ENCODE data around the gene HIP1. TPM values are rescaled to one million over a fixed set of nuclear protein-coding genes. Genes with fewer than 3 reads are reported as not detected.
"Not testable (repeated sequence)": the region's sequence is repeated elsewhere in the genome, so short reads cannot be mapped to it uniquely, and the experiment has no call there.

Gene HIP1
- polyA plus RNA-seq, 6 donors from 2014 or later: 2.5 to 7.8 (median 4.3) TPM

DNA sequence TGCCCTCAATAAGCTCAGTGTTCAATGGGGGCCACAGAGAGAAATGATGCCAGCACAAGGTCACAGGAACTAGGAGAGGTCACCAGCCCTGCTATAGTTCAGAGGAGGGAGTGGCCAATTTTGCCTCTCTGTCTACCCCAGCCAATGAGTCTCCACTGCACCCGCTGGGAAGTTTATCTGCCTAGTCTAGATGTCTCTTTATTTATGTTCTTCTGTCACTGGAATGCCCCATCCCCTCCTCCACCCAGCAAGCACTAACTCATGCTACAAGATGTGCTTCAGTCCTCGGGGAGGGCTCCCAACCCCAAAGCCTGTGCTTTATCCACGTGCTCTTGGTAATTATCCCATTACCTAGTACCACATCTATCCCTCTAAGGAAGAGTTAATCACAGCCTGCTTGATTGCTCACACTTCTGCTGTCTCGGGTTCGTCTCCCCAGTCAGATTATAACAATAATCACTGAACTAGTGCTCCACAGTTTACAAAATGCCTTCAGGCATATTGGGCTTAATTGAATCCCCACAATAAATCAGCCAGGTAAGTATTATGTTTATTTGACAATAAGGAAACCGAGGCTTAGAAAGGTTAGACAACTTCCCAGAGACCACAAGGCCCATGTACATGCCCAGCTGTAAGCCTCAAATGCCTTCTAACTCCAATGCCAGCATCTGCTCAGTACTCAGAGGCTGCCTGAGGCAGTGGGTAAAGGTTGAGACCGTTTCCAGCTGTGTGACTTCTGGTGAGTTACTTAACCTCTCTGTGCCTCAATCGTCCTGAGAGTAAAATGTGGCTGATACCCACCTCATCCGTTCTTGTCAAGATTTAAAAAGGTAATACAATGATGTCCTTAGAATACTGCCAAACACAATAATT lies 3.9 kb downstream of the HIP1 start:
- H3K27ac Mint-ChIP-seq: no peak overlapping the region
- ATAC-seq (ENCODE audit: low read depth in 2 of 2) (no peak), DNase-seq (no peak)
- no peaks in the 10 kb centered on the region for H3K27me3 Mint-ChIP-seq
- no peaks in the 10 kb centered on the region for H3K36me3 Mint-ChIP-seq
- peaks cover 17 to 33% (median 18%) of the 10 kb centered on the region in 3 donors for H3K4me1 Mint-ChIP-seq
- peak overlapping the region in 1 of 8 donors; percentile 43 for H3K4me3 Mint-ChIP-seq
- no peaks in the 10 kb centered on the region for H3K9me3 Mint-ChIP-seq

DNA sequence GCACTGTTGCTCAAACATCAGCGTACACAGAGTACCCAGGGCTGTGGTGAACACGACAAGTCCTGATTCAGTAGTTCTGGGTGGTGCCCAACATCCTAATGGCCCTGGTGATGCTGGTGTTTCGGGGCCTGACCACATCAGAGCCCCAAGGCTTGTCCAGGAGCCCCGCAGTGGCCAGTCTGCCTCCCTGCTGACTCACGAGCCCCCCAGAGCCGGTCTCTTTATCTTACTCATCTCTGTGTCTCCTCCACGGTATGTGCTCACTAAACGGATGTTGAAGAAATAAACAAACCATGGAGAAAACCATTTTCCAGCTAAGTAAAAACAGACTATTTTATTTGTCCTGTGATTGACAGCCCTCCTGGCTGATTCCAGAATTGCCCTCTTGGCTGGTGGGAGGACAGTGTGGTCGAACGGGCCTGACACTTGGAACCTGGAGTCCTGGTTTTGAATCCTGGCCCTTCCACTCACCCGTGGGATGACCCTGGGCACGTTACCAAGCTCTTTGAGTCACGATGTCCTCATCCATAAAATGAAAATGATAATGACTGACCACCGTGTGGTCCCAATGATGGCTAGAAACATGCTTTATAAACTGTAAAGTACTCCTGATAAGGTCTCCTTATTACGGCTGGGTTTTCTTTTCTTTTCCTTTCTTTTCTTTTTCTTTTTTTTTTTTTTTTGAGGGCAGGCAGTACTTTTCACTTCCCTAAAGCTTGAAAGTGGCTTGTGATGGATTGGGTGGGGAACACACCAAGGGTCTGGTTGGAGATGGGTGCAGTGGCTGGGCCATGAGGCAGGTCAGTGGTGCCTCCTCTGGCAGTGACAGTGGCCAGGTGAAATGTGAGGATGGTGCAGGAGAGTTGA lies 5.7 kb downstream of the HIP1 start:
- H3K36me3 Mint-ChIP-seq: no peaks in the 10 kb centered on the region
- H3K4me3 Mint-ChIP-seq: peak overlapping the region in 1 of 8 donors; percentile 72
- no peaks in the 10 kb centered on the region for H3K9me3 Mint-ChIP-seq
- DNase-seq (no peak), ATAC-seq (ENCODE audit: low read depth in 2 of 2) (no peak)
- peak overlapping the region in 1 of 6 donors; percentile 51 for H3K27ac Mint-ChIP-seq
- H3K4me1 Mint-ChIP-seq: peaks cover 16 to 42% (median 21%) of the 10 kb centered on the region in 3 donors
- no peaks in the 10 kb centered on the region for H3K27me3 Mint-ChIP-seq

DNA sequence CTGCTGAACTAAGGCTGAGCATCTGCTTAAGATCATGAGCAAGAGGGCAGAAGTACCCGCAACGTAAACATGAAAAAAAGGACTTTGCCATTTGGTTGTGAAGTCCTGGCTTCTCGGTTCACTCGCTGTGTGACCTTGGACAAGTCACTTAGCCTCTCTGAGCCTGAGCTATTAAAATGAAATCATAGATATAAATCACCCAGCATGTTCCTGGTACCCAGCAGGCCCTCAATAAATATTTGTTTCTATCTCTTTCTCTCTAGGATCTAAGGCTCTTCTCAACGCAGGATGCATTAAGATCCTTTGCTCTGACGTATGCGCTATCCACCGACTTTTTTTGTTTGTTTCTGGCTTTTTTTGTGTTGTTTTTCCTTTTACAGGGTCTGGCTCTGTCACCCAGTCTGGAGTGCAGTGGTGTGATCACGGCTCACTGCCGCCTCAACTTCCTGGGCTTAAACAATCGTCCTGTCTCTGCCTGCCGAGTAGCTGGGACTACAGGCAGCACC lies 6.7 kb downstream of the HIP1 start:
- peaks cover 16 to 40% (median 21%) of the 10 kb centered on the region in 3 donors for H3K4me1 Mint-ChIP-seq
- H3K4me3 Mint-ChIP-seq: no peak overlapping the region
- no peaks in the 10 kb centered on the region for H3K9me3 Mint-ChIP-seq
- no peaks in the 10 kb centered on the region for H3K36me3 Mint-ChIP-seq
- ATAC-seq (ENCODE audit: low read depth in 2 of 2) (no peak), DNase-seq (no peak)
- H3K27me3 Mint-ChIP-seq: no peaks in the 10 kb centered on the region
- peak overlapping the region in 1 of 6 donors; percentile 70 for H3K27ac Mint-ChIP-seq

DNA sequence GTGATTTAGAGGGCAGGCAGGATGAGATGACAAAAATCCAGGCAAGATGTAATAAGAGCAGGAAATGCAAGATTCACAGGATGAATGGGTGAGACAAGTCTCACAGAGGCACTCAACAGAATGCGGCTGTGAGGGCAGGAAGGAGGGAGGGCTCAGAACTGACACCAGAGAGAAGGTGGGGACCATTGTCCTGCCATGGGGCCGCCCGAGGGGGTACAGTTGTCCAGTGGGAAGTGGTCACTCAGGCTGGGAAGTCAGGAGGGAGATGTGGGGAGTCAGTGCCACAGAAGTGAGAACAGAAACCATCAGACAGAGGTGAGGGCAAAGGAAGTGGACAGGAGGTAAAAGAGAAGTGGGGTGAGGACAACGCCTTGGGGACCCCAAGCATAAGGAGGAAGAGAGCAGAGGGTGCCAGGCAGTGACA lies 8.9 kb downstream of the HIP1 start:
- Mint-ChIP-seq H3K4me1 (peaks cover 19 to 50% (median 32%) of the 10 kb centered on the region in 3 donors), H3K4me3 (peak overlapping the region in 6 of 8 donors; percentile 4 to 68 (median 48)), H3K9me3 (no peaks in the 10 kb centered on the region), H3K36me3 (no peaks in the 10 kb centered on the region), H3K27ac (peak overlapping the region; percentile 3 to 92 (median 58)), H3K27me3 (no peaks in the 10 kb centered on the region)
- DNase-seq (peak; percentile 35), ATAC-seq (ENCODE audit: low read depth in 2 of 2) (peak; percentile 56 to 67)

DNA sequence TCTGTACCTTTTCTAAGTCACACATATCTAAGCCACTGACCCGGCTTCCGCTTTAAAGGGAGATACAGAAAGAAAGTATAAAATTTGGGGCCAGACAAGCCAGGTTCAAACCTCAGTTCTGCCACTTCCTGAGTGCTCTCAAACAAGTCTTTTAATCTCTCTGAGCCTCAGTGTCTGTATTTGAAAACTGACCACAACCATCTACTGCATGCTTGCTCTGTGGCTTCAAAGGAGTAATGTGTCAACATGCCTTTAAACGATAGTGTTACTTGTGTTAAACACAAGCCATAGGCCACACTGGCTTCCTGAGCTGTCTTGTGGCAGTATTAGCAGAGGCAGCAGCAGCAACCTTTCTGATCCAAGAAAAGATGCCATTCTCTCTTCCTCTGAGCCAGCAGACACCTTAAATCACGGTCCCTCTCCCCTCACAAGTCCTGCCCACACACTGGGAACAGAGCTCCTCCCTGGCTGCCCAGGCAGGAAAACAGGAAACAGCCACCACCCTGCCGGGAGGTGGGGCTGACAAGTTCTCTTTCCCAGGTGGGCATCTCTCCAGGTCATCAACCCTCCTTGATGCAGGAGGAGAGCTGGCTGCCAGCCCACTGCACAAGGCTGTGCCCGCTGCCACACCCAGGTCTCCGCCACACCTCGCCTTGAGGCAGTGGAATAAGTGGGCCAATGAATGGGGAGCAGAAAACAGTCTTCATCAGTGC lies 10.7 kb downstream of the HIP1 start:
- peaks cover 19 to 57% (median 38%) of the 10 kb centered on the region in 3 donors for H3K4me1 Mint-ChIP-seq
- no peaks in the 10 kb centered on the region for H3K27me3 Mint-ChIP-seq
- peak overlapping the region in 4 of 6 donors; percentile 21 to 92 (median 69) for H3K27ac Mint-ChIP-seq
- DNase-seq: no peak
- ATAC-seq (ENCODE audit: low read depth in 2 of 2): no peak
- no peaks in the 10 kb centered on the region for H3K9me3 Mint-ChIP-seq
- no peaks in the 10 kb centered on the region for H3K36me3 Mint-ChIP-seq
- peak overlapping the region in 1 of 8 donors; percentile 56 for H3K4me3 Mint-ChIP-seq

DNA sequence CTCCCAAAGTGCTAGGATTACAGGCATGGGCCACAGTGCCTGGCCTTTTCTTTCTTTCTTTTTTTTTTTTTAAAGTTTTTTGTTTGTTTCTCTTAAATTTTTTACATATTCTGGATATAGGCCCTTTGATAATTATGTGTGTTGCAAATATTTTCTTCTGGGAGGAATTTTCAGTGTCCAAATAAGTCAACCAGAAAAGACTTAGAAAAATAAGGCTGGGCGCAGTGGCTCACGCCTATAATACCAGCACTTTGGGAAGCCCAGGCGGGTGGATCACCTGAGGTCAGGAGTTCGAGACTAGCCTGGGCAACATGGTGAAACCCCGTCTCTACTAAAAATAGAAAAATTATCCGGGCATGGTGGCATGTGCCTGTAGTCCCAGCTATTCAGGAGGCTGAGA lies 11.4 kb downstream of the HIP1 start:
- H3K4me3 Mint-ChIP-seq: not testable (repeated sequence)

DNA sequence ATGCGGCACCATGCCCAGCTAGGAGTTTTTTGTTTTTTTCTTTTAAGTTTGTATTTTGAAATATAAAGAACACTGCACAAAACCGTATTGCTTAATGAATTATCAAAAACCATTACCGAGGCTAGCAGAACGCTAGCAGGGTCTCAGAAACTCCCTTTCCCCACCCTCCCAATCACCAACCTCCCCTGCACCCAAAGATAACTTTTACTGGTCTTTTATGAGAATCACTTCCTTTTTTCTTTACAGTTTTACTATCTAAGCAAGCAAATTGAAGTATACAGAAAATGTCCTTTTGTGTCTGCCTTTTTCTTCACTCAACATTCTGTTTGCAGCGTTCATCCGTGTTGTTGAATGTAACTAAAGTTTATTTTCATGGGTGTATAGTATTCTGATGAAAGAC lies 13.4 kb downstream of the HIP1 start:
- Mint-ChIP-seq H3K27ac (peak overlapping the region in 4 of 6 donors; percentile 5 to 52 (median 41)), H3K27me3 (no peaks in the 10 kb centered on the region), H3K4me3 (peak overlapping the region in 2 of 8 donors; percentile 7 to 60), H3K36me3 (no peaks in the 10 kb centered on the region), H3K9me3 (no peaks in the 10 kb centered on the region), H3K4me1 (peaks cover 16 to 46% (median 38%) of the 10 kb centered on the region in 3 donors)
- ATAC-seq (ENCODE audit: low read depth in 2 of 2) (peak; percentile 75 to 77), DNase-seq (peak; percentile 28)

More for the DNA sequence above, 11.4 kb downstream of the HIP1 start:
- H3K36me3 Mint-ChIP-seq; ATAC-seq (ENCODE audit: low read depth in 2 of 2); DNase-seq; H3K9me3 Mint-ChIP-seq; H3K27me3 Mint-ChIP-seq: not testable (repeated sequence)
- H3K27ac Mint-ChIP-seq: peak overlapping the region in 1 of 6 donors; percentile 56
- peaks cover 19 to 57% (median 38%) of the 10 kb centered on the region in 3 donors for H3K4me1 Mint-ChIP-seq

DNA sequence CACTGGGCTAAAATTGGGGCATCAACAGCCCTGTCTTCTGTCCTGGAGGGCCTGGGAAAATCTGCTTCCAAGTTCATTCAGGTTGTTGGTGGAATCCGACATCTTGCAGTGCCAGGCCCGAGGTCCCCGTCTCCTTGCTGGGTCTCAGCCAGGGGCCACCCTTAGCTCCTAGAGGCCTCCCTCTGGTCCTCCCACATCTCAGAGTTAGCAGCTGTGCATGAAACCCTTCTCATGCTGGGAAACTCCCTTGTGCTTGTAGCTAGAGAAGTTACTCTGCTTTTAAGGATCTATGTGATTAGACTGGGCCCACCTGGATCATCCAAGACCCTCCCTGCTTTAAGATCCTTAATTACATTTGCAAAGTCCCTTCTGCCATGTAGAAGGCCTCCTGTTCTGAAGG lies 15.3 kb downstream of the HIP1 start:
- Mint-ChIP-seq H3K4me3 (peak overlapping the region in 1 of 8 donors; percentile 25), H3K4me1 (peaks cover 4 to 30% (median 22%) of the 10 kb centered on the region in 3 donors), H3K27me3 (no peaks in the 10 kb centered on the region), H3K9me3 (no peaks in the 10 kb centered on the region), H3K36me3 (no peaks in the 10 kb centered on the region), H3K27ac (peak overlapping the region in 1 of 6 donors; percentile 55)
- DNase-seq (no peak), ATAC-seq (ENCODE audit: low read depth in 2 of 2) (no peak)

DNA sequence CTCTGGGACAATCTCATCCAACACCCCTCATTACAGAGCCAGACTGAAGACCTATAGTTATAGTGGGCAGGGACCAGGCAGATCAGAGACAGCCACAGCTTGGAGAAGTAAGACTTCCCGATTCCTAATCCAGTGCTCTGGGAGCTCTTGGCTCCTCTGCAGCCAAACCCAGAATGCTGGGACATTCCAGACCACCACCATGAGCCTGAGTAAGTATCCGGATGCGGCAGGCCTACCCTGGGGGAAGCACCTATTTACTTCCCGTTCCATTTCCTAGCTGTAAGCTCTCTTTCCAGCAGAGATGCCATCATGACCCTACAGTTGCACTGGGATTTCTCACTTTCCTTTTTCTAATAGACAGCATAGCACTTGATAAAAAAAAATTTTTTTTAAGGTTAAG lies 16.4 kb downstream of the HIP1 start:
- DNase-seq (no peak), ATAC-seq (ENCODE audit: low read depth in 2 of 2) (no peak)
- no peaks in the 10 kb centered on the region for H3K27me3 Mint-ChIP-seq
- no peak overlapping the region for H3K27ac Mint-ChIP-seq
- no peaks in the 10 kb centered on the region for H3K36me3 Mint-ChIP-seq
- H3K4me1 Mint-ChIP-seq: peaks cover 4 to 22% (median 17%) of the 10 kb centered on the region in 3 donors
- no peak overlapping the region for H3K4me3 Mint-ChIP-seq
- H3K9me3 Mint-ChIP-seq: no peaks in the 10 kb centered on the region

DNA sequence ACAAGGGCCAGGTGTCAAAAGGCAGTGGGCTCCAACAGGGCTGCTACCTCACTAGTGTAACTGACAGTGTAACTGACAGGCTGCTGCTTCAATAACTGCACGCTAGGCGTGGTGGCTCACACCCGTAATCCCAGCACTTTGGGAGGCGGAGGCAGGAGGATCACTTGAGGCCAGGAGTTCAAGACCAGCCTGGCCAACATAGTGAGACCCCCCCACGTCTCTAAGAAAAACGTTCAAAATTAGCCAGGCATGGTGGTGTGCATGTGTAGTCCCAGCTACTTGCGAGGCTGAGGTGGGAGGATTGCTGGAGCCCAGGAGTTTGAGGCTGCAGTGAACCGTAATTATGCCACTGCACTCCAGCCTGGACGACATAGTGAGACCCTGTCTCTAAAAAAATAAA lies 16.8 kb downstream of the HIP1 start:
- not testable (repeated sequence) for ATAC-seq (ENCODE audit: low read depth in 2 of 2); DNase-seq; H3K9me3 Mint-ChIP-seq; H3K36me3 Mint-ChIP-seq; H3K4me3 Mint-ChIP-seq; H3K27me3 Mint-ChIP-seq
- H3K27ac Mint-ChIP-seq: peak overlapping the region in 1 of 6 donors; percentile 42
- H3K4me1 Mint-ChIP-seq: peaks cover 4 to 24% (median 17%) of the 10 kb centered on the region in 3 donors

DNA sequence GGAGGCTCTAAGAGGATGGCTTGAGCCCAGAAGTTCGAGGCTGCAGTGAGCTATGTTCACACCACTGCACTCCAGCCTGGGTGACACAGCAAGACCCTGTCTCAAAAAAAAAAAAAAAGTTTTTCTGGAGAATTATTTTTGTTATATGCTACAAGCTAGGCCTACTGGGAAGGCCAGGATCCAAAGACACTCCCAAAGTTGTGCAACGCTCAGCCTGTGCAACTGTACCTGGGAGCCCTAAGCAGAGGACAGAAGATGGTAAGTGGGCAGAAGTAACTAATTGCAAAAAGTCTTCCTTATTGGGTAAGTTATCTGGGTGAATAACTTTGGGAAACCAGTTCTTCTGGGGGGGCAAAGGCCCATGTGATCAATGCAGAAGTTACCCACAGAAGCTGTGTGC lies 17.3 kb downstream of the HIP1 start:
- DNase-seq (no peak), ATAC-seq (ENCODE audit: low read depth in 2 of 2) (no peak)
- peak overlapping the region in 1 of 6 donors; percentile 75 for H3K27ac Mint-ChIP-seq
- peak overlapping the region in 1 of 8 donors; percentile 43 for H3K4me3 Mint-ChIP-seq
- H3K9me3 Mint-ChIP-seq: no peaks in the 10 kb centered on the region
- no peaks in the 10 kb centered on the region for H3K36me3 Mint-ChIP-seq
- H3K4me1 Mint-ChIP-seq: peaks cover 4 to 24% (median 17%) of the 10 kb centered on the region in 3 donors
- H3K27me3 Mint-ChIP-seq: no peaks in the 10 kb centered on the region

DNA sequence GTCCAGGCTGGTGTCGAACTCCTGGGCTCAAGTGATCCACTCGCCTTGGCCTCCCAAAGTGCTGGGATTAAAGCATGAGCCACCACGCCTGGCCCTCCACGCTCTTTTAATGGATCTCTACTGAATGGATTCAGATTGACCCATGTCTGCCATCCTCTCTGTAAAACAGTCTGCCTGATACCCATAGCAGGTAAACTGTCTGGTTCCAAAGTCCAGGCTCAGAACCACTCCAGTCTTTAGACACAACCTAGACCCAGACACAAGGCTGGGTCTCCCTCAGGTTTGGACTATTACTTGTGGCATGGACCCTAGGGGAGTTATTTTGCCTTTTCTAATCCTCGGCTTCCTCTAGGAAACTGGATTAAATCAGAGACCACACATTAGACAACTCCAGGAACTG lies 19.1 kb downstream of the HIP1 start:
- Mint-ChIP-seq H3K9me3 (peaks cover 2 to 10% (median 3%) of the 10 kb centered on the region in 7 donors), H3K4me3 (no peak overlapping the region), H3K27ac (no peak overlapping the region), H3K27me3 (no peaks in the 10 kb centered on the region), H3K4me1 (peaks cover 3 to 16% (median 10%) of the 10 kb centered on the region in 3 donors), H3K36me3 (peaks cover 3 to 8% of the 10 kb centered on the region in 2 donors)
- ATAC-seq (ENCODE audit: low read depth in 2 of 2): no peak
- no peak for DNase-seq
